GM19438 (cell line): Measurements from ENCODE around the gene PHACTR3.

Experiments
- ATAC-seq: cut with Tn5 transposase; IDR thresholded peaks from one replicate; pipeline ENCODE4 v1.9.1; 2021; ENCODE audit warnings: low read depth; ENCODE audit not compliant: unreplicated experiment

Gene PHACTR3

DNA sequence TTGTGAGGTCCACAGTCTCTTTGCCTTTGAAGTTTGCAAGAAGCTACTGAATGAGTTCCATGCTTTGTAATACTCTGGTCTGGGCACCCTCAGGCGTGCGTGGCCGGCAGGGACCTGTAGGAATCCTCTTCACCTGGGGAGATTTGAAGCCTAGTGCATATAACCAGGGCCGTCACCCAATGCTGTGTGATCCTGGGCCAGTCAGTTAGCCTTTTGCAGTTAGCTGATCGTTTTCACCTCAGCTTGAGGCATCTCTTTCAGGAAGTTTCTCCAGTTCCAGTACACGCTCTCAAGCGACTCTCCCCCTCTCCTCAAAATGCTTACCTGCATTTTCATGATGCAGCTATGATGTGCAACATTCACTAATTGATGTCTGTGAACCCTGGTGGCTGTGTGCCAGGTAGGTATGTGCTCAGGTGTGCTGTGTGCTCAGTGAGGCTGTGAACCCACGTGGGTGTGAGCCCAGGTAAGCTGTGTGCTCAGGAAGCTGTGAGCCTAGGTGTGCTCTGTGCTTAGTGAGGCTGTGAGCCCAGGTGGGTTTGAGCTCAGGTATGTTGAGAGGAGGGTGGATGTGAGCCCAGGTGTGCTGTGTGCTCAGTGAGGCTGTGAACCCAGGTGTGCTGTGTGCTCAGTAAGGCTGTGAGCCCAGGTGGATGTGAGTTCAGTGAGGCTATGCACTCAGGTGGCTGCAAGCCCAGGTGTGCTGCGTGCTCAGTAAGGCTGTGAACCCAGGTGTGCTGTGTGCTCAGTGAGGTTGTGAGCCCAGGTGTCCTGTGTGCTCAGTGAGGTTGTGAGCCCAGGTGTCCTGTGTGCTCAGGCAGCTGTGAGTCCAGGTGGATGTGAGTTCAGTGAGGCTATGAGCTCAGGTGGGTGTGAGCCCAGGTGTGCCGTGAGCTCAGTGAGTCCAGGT lies 120.4 kb downstream of the PHACTR3 start:
- no peak for ATAC-seq

DNA sequence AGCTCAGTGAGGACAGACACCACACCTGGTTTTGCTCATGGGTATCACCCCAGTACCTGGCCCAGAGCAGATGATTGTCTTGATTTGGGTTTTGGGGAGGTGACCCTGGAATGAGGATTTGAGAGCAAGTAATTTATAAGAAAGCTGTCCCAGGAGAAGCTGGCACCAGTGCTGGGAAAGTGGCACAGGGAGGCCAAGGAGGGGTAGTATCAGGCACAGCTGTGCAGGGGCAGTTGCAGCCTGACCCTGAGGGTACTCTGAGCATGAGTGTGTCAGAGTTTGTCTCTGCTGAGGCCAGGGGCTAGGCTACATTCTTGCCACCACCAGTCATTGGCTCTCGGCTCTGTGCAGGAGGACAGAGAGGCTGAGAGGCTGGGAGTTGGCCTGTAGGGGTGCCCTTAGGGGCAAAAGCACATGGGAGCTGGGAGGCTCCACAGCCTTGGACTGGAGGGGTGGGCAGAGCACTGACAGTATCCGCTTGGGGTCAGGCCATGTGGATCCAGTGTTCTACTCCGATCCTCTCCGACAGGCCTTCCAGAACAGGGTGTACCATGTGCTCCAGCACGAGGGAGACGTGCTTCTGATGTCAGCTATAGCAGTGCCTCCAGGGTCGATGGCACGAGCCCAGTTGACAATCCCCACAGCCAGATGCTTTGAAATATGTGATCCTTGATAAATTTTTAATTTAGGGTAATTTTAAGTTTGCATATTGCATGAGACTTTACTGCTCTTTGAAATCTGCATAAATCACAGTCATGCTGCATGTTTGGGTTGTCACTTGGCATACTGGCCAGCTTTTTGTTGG lies 121.3 kb downstream of the PHACTR3 start:
- no peak for ATAC-seq

DNA sequence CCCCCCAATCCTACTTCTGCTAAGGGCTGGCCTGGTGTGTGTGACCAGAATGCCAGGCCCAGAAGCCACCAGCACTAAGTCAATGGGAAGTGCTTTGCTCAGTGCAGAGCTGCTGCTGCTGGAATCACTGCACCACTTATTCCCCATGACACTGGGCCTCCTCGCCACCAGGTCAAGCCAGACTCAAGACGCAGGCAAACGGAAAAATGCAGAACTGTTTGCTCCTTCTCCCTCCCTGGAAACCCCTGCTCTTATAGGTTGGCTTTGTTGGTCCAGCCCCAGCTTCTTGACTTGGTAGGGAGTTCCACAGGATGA lies 121.9 kb downstream of the PHACTR3 start:
- ATAC-seq, result no peak

DNA sequence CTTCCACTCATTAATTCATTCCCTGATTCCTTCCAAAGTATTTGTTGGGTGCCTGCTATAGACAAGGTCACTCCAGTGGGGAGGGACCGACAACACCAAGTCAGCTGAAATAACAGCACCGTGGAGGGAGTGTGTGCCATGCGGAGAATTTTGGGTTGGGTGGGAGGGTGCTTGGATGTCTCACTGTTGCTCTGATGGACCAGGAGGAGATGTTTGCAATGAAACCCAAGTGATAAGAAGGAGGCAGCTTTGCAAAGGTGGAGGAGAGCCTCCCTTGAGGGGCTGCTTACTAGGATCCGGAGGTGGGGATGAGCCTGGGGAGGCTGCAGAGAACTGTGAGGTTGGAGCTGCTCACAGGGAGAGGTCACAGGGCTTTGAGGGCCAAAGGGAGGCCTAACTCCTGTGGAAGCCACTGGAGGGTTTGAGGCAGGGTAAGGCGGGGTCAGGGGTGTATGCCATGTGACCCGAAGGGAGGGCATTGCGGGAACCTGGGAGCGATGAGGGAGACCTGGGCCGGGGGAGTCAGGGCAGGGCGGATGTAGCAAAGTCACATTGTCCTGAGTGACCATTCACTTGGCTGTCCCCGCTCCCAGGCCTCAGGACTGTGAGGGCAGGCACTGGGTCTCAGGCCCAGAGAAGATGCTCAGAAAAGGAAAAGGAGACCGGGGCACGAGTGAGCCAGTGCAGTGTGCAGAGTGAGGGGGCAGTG lies 124.5 kb downstream of the PHACTR3 start:
- no peak for ATAC-seq

DNA sequence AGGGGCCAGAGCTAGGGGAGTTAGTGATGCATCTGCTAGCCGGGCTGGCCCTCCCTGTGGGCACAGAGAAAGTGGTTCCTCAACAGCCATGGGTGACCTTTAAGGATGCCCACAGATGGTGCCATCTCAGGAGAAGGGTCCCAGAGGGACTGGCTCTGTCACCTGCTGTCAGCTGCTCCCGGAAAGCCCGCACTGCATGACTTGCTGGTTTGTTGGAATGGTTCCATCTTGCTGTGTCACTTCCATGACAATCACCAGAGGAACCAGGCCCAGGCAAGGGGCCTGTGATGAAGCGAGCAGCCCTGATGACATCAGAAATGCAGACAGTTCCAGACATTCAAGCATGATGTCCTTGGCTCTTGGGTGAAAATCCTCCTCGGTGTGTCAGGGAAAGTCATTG lies 125.2 kb downstream of the PHACTR3 start:
- ATAC-seq, result no peak

DNA sequence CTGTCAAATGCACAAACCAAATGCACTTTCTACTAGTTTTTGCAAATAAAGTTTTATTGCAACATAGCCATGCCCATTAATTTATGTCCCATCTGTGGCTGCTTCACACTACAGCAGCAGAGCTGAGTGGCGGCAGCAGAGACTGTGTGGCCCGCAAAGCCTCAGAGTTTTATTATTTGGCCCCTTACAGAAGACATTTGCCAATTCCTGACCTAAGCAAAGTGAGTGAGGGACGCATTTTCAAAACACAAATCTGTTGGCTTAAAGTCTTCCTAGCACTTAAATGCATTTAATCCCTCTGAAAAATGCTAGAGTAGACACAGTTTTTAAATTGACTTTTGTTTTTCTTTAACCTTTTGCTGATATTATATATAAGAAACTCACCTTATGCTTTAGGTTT lies 126.4 kb downstream of the PHACTR3 start:
- ATAC-seq, result no peak

DNA sequence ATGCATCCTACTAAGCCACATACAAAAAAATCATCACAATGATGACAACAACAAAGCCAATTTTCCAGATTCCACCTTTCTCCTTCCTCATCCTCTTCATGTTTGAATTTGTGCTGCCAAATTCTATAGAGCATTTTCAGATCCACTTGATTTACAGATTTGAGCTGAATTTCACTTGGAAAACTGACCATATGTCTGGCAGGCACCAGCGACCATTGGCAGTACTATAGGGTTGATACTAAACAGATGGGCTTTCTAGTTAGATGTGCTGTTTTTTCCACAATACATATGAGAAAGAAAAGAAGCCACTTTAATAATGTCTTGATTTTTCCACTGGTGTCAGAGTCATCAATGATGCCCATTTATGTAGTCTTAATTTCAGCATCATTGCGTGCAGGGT lies 127.0 kb downstream of the PHACTR3 start:
- no peak for ATAC-seq

DNA sequence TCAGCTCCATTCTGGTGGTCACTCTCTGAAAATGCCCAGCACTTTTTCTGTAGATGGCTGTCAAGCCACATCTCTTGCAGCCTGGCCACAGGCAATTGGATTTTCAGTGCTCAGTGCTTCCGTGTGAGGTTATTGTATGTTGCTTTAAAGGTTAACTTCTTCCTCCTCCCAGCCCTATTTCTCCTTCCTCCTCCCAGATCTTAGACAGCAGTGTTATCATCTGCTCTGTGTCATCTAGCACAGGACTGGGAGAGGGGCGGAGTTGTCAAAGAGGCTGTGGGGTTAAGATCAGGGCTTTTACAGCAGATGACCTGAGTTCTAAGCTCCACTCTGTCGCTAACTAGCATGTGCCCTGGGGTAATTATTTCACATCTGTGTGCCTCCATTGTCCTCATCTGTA lies 129.0 kb downstream of the PHACTR3 start:
- ATAC-seq, result no peak

DNA sequence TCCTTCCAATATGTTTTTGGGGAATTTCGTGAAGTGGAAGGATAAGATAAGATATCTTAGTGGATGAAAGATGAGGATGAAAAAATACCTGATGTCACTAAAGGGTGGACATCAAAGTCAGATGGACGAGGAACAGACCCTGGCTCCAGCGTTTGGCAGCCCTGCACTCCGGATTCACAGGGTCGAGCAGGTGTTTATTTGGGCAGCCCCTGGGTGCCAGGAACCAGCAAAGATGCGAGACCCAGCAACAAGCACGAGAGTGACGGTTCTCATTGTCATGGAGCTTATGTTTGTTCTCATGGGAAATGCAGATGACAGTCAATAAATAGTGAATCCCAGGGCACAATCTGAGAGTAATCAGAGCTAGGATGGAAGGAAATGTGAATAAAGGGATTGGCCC lies 131.1 kb downstream of the PHACTR3 start:
- no peak for ATAC-seq

DNA sequence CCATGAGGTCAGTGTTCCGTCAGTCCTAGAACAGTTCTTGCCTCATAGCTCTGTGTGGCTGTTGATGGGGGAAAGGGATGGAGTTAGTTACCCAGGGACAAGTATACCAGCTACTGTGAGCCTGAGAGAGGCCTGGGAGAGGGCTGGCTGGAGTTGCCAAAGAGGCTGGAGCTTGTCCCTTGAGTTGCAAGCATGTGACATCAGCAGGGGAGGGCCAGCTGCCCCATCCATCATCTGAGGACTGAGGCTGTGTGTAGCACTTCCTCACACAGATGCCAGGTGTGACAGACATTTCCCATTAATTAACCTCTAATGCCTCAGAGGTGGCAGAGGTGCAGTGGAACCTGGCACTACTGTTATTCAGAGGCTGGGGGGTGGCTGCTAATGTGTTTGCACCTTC lies 131.6 kb downstream of the PHACTR3 start:
- no peak for ATAC-seq

DNA sequence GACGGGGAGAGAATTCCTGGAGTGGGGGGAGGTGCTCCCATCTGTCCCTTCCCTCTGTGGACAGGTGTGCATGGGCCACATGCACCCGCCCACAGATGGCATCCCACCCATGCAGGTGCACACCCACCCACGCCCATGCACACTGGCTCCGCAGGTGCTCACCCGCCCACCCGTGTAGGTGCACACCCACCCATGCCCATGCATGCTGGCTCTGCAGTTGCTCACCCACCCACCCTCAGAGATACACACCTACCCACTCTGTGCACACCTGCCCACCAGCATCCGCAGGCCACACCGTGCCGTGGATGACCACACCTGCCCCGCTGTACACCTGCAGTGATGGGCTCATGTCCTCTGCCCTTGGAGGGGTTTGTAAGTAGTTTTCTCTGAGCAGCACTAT lies 132.0 kb downstream of the PHACTR3 start:
- ATAC-seq, result no peak

DNA sequence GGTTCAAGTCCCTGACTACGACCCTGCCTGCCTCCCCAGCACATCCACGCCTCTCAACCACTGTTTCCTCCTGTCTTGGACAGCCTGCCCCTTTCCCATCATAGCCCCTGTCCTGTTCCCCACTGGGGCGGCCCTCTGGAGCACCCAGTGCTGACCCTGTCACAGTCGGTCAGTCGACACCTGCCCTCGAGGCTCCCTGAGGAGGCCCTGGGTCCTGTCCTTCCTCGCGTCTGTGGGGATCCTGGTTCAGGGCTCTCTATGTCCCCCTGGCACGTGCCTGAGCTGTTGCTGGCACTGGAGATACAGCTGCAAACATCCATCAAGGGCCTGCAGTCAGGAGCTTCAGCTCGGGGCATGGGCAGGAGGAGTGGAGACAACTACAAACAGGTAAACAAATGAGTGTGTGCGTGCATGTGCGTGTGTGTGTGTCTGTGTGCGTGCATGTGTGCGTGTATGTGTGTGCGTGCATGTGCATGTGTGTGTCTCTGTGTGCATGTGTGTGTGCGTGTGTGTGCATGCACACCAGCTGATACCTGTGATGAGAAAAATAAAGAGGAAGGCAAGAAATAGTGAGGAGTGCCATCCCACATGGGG lies 132.8 kb downstream of the PHACTR3 start:
- ATAC-seq, result no peak

DNA sequence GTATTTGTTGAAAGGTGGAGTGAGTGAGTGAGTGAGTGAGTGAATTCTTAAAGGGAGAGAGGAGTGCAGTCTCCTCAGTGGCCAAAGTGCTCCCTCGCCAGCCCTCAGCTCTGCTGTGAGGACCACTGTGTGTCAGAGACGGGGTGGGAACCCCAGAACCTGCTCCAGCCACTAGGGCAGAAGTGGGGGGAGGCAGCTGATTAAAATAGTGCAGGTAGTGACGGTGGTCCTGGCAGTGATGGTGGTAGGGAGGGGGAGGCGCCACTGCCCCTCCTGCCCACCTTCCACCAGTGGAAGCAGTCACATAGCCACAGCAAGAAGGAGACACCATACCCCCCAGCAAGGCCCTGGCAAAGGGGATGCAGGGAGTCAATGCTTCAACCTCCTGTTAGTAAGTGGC lies 133.5 kb downstream of the PHACTR3 start:
- no peak for ATAC-seq

DNA sequence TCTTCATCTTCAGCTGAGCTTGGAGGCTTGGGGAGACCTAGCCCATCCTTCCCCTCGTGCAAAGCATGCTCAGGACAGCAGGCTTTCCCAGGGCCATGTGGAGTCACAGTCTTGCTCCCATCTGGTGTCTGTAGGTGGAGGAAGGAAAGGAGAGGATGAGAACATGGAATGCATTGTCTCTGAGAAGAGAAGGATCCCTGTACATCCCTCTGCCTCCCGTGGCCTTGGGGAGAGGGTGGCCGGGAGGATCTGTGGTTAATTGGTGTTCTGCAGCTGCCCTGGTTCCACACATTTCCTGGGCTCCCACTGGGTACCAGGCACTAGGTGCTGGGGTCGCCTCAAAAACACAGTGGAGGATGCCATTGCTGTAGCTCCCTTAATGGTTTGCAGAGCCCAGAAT lies 134.5 kb downstream of the PHACTR3 start:
- ATAC-seq, result no peak

DNA sequence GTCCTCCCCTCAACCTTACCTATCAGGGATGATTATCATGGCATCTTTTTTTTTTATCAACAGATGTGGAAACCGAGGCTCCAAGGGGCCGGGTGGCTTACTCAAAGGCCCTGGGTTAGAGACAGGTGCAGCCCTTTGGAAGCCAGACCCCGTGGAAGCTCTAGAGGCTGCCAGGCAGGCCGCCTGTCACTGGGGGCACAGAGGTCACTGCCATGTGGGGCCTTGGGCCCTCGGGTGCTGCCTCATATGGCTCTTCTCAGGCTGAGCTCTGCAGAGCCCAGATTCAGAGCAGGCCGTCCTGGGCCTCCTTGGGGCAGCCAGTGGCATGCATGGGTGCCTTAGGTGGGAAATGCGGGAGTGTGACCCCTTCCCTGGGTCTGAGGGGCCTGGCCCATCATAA lies 136.3 kb downstream of the PHACTR3 start:
- ATAC-seq, result no peak

DNA sequence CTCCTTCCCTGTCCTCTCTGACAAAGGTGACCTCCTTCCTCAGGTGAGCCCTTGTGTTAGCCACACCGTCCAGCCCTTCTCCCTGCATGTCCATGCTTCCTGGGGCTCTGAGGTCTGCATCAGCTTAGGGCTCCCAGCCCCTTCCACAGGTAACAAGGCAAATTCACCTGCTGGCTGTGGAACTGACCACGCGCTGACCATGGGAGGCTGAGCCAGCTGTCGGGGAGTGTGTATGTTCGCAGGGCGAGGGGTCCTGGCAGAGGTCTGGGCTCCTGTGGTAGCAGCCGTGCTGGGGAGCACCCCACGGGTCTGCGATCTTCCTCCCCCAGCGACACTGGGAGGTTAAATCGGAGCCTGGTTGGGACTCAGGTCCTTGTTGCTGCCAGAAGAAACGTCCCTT lies 136.7 kb downstream of the PHACTR3 start:
- no peak for ATAC-seq

DNA sequence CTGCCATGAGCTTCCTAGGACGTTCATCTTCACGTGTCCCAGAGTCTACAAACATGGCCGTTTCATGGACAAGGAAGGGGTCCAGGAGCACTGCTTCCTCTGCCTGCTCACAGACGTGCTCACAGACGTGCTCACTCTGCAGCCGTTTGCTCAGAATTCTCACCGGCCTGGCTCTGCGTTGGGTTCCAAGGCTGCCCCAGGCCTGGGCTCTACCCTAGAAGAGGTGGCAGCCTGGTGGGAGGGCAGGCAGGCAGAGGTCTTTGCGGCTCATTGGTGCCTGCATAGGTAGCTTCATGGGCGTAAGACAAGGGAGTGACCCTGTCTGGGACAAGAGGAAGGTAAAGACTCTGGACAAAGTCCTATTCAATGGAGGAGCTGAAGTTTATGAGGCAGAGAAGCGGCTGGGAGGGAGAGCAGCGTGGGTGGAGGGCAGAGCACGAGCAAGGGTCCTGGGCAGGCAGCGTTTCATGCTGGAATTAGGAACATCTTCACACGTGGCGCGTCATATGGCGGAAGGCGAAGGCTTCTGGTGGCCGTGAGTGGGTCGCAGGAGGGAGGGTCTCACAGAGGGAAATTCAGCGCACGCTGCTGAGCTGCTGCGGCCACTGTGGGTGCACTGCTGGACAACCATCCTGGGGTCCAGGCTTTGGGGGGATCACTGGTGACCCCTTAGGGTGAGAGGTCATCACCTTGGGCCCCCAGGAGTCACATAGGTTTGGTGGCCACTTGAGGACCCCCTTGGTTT lies 138.2 kb downstream of the PHACTR3 start:
- no peak for ATAC-seq

DNA sequence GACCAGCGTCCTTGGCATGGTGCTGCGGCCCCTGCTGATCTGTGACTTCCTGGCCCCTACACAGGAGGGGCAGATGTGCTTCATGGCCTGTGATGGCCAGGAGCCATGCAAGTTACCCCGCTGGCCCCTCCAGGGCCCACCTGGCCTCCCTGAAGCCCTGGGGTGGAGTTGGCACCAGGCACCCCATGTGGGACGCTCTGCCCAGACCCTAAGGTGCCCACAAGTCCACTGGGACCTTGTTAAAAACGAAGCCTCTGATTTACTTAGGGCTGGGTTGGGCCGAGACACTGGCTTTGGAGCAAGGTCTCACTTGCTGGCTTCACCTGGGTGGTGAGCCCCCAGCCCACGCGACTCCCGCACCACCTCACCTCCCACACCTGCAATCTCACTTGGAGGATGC lies 139.0 kb downstream of the PHACTR3 start:
- no peak for ATAC-seq

DNA sequence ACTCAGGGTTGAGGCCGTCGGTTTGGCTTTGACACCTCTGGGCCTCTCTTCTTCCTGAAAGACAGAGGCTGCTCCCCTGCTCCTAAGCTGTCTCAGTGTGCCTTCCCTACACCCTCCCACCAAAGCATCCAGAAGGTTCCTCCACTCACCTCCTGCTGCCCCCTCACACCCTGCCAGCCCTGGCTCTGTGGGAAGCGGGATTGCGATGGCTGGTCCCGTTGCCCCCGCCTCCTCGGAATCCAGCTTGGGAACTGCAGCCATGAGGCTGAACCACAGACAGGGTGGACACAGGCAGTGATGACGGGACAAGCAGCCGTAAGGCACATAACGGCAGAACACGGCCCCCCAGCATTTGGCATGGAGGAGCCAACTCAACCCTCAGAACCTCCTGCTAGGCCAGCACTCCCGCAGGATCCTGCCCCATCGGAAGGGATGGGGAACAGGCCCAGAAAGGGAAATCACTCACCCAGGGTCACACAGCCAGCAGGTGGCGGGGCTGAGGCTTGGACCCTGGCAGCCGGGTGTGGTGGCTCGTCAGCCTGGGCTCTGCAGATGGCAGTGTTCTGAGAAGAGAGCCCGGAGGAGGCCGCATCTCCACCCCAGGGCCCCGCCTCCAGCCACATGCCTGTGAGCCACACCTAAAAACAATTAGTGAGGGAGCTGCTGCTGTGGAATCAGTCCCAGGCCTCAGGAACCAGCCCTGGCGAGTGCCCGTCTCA lies 139.6 kb downstream of the PHACTR3 start:
- no peak for ATAC-seq

DNA sequence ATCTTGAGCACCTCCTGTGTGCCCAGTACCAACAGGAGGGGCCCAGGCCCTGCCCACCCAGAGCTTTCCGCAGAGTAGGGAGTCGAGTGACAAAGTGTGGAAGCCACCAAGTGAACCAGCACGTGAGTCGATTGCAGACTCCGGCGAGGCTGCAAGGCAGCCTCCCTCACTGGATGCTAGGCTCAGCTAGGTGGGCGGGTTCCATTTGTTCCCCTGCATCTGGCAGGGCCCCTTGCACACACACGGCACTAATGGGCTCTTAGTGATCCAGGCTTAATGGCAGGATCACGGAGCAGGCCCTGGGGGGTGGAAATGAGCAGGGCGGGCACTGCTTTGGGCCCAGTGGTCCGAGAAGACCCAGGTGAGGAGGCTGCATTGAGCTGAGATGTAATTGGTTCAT lies 140.4 kb downstream of the PHACTR3 start:
- ATAC-seq, result no peak
